ENCODE data around the gene MYL6.
"Not testable (repeated sequence)": the region's sequence is repeated elsewhere in the genome, so short reads cannot be mapped to it uniquely, and the experiment has no call there.

Gene MYL6

GRCh38 chr12:56189099-56189917 is 31.1 kb downstream of the MYL6 start, which contains the start of gene SMARCC2:
SMARCC2 (minus strand) TSS chr12:56189483; CDS start chr12:56189461, 22 bp downstream.
- DNase-seq = peak in 50 of 51 donors; percentile 23 to 85 (median 69)

- peak; percentile 31 to 88 (median 65) for DNase-seq
Measured at GRCh38 chr12:56189918-56190694, 31.9 kb downstream of the MYL6 start.

GRCh38 chr12:56190695-56191155 is 32.6 kb downstream of the MYL6 start:
- DNase-seq = peak in 1 of 51 donors; percentile 34

- no peak for DNase-seq
Measured at GRCh38 chr12:56192582-56192981, 34.4 kb downstream of the MYL6 start.

GRCh38 chr12:56193025-56193578 is 34.9 kb downstream of the MYL6 start:
- peak in 34 of 51 donors; percentile 1 to 77 (median 35) for DNase-seq

- not testable (repeated sequence) for DNase-seq
Measured at GRCh38 chr12:56196818-56197550, 38.8 kb downstream of the MYL6 start.

- no peak for DNase-seq
Measured at GRCh38 chr12:56197921-56198635, 39.9 kb downstream of the MYL6 start.

GRCh38 chr12:56198836-56199235 is 40.7 kb downstream of the MYL6 start:
- no peak for DNase-seq

- no peak for DNase-seq
Measured at GRCh38 chr12:56202366-56202765, 44.2 kb downstream of the MYL6 start.

GRCh38 chr12:56202838-56203237 is 44.7 kb downstream of the MYL6 start:
- no peak for DNase-seq

GRCh38 chr12:56204275-56204674 is 46.1 kb downstream of the MYL6 start:
- DNase-seq = no peak

- no peak for DNase-seq
Measured at GRCh38 chr12:56205445-56205844, 47.3 kb downstream of the MYL6 start.

GRCh38 chr12:56206452-56207166 is 48.5 kb downstream of the MYL6 start:
- peak in 22 of 51 donors; percentile 1 to 34 (median 14) for DNase-seq

GRCh38 chr12:56208006-56208405 is 49.8 kb downstream of the MYL6 start:
- no peak for DNase-seq
